Cerebellar cortex (tissue), 1 donor: Measurements from ENCODE around the gene NUCKS1.

Source experiments
- DNase-seq: peaks from one replicate; pipeline ENCODE4 v3.0.0-alpha.2; 2015; ENCODE audit warnings: low spot score

Gene NUCKS1

DNA sequence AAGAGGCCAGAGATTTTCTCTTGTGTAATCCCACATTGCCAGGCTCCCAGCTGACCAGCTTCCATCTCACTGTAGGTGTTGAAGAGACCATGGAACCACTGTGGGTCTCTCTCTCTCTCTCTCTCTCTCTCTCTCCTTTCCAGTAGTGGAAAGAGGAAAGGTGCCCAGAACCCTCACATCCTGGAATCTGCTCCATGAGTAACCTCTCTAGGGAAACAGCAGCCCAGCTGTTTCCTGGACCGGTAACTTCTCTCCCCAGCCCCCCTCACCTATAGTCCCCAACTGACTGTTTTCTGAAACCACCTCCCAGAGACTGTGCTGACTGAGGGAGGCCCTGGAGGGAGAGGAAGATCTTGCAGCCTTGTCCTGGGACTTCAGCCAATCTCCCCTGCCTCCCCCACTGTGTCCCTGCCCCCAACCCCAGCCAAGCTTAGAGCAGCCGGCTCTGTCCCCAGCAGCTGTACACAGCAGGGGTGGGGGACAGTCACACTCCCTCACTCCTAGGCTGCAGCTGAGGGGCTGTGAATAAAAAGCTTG is 49.0 kb downstream of the NUCKS1 start:
- no peak for DNase-seq

DNA sequence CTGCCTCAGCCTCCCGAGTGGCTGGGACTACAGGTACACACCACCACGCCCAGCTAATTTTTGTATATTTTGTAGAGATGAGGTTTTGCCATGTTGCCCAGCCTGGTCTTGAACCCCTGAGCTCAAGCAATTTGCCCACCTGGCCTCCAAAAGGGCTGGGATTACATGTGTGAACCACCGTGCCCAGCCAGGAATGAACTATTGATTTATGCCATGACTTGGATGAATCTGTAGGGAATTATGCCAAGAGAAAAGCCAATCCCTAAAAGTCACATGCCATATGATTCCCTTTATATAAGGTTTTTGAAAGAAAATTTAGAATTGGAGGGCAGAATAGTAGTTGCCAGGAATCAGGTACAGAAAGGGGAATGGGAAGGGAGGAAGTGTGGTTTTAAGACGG is 50.6 kb downstream of the NUCKS1 start:
- no peak for DNase-seq

DNA sequence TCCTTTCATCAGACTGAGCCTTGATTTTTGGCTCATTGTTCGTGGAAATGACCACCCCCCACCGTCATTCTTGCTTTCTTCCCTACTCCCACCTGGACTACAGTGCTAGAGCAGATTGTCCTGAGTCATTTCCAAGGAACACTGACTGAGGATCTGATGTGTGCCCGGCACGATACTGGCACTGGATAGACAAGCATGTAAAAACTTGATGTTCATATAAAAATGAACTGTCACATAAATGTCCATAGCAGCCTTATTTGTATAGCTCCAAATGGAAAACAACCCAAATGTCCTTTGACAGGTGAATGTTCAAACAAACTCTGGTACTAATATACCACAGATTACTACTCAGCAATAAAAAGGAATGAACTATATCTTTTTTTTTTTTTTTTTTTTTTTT is 51.1 kb downstream of the NUCKS1 start:
- no peak for DNase-seq

DNA sequence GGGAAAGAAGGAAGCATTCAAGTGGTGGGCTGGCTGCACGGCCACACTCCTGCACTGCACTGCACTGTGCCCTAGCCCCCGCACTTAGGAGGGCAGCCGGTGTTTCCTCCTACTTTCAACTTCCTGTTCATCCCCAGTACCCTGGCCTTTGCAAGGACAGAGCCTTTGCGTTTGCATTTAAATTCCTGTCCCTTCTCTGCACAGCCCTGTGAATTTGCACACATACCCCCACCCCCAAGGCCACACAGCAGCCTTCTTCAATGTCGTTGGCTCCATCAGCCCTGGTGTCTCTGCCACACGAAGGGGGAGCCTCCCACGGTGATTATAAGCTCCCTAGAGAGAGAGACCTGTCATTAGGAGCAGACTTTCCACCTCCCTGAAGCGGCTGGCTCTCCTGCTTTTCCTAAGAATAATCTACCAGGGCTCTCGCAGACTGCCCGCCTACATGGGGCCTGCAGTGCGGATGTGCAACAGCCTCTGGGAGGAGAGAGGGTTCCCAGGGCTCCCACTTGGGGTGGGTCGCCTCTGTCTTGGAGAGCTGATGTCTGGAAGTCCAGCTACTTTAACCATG is 56.5 kb downstream of the NUCKS1 start:
- no peak for DNase-seq

DNA sequence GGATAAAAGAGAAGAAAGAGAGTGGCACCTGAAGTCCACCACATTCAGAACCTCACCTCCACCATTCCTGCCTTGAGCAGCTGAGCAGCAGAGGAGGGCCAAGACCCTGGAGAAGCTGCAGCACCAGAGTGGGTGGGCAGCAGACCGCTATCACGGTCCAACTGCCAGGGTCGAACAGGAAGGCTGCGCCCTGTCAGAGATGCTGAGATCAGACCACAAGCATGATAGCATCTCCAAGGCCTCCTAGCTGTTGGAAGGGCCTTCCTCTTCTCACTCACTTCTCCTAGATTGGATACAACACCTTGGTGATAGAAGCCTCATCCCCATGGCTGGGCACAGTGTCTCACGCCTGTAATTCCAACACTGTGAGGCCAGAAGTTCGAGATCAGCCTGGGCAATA is 57.6 kb downstream of the NUCKS1 start:
- no peak for DNase-seq

DNA sequence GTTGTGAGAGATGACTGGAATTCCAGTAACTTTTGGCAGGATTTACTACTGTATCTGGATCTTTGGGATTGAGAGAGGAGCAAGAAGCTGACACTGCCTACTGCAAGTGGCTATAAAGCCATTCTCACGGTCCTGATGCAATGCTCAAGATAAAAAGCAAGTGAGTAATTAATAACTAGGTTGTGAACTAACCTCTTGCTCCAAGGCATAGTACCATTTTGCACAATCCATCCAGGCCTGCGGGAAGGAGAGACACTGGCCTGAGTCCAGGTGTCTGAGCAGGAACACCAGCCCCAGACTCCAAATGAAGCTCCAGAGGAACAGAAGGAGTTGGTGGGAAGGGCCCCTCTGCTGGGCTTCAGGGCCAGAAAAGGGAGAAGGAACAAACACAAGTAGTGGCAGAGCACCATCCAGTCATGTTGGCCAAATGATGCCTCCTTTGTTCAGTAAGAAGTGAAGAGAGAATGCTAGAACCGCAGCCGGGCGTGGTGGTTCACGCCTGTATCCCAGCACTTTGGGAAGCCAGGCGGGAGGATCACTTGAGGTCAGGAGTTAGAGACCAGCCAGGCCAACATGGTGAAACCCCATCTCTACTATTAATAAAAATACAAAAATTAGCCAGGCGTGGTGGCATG is 59.7 kb downstream of the NUCKS1 start:
- DNase-seq = no peak

DNA sequence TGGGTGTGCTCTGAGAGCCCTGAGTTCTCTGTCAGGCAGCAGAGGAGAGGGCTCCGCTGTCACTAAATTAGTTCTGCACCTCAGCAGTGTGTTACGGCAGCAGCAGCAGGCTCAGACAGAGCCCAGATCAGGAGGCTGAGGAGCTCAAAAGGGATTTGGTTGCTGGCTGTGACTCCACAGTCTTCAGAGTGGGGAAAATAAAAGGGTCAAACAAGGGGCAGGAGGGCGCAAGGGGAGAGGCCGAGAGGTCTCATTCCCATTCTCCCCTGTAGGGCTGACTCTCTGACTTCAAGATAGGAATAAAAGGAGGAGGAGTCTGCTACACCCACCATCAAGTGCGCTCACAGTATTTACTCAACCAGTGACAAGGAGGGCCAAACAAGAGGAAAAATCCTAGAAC is 60.5 kb downstream of the NUCKS1 start:
- DNase-seq = no peak

DNA sequence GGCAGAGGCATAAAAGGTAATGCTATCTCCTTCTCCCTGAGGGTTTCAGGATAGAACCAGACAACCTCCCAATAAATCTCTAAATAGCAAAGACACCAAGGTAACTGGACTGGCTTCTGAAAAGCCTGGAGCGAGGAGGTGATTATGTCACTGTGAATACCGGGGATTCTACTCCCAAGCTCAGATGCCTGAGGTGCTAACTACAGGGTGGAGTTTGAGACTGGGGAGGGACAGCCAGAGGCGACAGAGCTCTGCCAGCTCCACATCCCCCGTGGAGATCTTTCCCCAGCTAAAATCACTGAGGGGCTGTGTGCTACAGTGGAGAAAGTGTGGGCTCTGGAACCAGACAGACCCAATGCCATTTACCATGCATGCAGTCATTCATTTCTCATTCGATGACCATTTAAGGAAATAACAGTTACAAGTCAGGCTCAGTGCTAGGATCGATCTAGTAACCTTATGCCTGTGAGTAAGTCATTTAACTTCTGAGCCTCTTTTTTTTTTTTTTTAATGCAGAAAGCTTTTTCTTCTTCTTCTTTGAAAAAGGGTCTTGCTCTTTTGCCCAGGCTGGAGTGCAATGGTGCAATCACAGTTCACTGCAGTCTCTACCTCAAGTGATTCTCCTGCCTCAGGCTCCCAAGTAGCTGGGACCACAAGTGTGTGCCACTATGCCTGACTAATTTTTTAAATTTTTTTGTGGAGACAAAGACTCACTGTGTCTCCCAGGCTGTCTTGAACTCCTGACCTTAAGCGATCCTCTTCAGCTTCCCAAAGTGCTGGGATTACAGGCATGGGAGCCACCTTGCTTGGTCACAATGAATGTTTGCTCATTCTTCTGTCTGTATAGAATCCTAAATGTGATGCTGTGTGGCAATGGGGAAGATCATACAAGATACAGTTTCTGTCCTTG is 61.6 kb downstream of the NUCKS1 start:
- no peak for DNase-seq

DNA sequence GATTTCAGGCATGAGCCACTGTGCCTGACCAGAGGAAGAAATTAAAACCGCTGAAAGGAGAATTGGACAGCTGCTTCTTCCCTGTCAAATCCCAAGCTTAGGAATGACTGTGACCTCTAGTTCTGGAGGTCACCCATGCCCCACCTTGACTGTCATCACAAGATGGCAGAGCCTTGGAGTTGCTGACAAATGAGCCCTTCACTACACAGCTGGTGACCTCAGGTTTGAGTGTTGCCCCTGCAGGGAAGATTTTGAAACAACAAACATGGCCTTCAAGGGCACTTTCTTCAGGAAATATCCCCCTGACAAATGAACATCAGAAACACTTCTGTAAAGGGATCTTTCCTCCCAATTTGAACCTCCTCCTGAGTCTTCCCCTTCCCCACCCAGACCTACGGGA is 62.7 kb downstream of the NUCKS1 start:
- no peak for DNase-seq

DNA sequence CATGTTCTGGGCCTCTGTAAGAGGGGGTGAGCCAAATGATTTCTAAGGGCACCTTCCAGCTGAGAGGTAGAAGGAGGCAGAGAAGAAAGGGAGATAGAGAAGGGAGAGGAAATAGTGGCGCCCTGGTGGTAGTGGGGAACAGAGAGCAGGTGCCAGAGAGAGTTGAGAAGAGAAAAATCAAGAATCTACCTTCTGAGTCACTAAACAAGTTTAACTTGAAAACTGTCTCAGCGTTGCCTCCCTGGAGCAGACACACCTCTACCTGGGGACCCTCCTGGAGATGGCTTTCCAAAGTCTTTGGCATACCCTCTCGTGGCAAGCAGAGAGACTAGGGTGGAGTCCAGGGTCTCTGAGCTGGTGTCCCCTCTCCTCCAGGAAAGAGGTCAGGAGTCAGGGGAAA is 68.6 kb downstream of the NUCKS1 start:
- DNase-seq = no peak

DNA sequence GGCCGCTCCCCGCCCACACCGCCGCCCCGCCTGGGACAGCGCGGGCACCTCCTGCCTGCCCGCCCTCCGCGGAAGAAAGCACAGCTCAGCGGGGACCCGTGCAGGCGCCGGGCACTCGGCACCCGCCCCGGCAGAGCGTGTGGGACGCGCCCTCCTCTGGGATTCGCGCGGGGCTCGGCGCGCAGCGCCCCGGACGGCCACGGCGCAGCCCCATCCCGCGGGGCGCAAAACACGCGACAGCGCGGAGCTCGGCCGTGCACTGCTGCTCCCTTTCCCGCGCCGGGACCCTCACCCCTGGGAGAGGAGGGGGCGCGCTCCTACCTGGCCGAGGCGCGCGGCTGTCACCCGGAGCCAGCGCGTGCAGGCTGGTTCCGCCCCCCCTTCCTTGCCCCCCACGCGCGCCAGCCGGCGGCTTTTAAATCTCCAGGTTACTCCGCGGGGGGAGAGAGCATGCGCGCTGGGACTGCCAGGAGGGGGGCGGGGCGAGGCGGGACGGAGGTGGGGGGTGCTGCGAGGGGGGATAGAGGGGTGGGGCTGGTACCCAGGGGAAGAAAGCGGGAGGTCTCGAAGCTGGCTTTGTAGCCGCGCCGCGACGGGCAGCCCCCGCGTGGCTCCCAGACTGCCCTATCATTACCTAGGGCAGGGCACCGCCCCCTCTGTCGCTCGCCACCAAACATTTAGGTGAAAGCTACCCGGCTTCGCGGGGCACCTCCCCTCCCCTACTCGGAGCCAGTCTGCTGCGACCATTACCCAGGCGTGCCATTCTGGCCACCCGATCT is 69.7 kb downstream of the NUCKS1 start, which contains the start of gene SLC45A3:
Gene SLC45A3 (minus strand): TSS at position 437 of the 779 bp plus-strand sequence. CDS start 15,853 bp downstream, outside the sequence.
- DNase-seq = no peak

DNA sequence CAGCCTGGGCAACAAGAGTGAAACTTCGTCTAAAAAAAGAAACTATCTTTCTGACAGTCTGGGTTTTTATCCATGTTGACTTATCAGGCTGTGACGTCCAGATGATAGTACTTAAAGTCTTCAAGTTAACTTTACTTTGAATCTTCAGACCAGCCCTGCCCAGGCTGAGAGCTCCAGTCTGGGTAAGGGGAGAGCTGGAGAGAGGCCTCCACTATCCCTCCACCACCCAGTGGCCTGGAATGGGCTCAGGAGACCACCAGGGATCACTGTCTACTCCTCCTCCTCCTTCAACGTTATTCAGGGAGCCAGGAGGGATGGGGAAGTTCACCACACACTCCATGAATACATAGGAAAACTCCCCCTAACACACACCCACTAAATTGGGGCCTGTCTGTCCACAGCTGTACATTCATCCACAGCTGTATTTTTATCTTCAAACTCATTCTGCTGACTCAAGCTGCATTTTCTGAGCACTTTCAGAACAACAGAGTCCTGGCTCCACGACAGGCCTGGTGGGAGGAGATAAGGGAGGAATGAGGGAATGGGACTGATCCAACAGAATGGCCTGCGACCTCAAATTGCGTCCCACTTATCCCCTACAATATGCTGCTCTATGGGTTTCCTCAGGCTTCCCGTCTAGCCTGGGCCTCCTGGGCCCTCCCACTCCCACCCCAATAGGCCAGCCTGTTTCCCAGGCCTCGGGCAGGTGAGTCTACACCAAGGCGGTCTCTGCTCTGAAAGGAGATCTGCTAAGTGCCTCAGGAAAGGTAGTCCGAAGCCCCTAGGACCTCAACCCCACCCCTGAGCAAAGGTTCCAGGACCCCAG is 71.5 kb downstream of the NUCKS1 start:
- DNase-seq = no peak

DNA sequence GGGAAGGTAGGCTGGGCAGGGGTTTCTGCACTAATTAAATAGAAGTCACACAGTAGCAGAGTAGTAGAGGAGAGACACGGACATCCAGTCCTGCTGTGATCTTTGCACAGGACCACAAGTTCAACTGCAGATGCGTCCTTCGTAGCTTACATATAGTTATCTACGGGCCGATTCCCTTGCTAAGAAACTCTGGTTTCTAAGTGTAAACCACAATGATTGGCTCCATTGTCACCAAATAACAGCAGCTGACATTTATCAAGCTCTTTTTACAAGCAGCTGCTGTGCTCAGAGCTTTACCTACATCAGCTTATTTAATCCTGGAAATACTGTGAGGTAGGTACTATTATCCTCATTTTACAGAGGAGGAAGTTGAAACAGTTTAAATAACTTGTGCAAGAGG is 72.8 kb downstream of the NUCKS1 start:
- no peak for DNase-seq

DNA sequence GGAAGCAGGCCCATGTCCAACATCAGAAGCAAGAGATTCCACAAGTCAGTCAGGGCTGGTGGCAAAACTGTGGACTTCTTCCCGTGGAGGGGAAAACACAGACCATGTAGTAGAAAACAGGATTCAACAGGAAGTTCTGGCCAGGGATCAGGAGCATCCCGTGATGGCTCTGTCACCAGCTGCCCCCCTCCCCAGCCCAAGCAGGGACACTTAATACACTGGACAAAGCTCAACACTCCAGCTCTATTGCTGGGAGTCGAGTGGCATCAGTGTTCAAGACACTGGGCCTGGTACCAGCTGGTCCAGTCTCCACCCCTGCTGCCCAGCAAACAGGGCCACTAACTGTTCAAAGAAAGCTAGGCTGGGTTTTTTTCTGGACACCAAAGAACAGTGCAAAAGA is 73.4 kb downstream of the NUCKS1 start:
- DNase-seq = no peak

DNA sequence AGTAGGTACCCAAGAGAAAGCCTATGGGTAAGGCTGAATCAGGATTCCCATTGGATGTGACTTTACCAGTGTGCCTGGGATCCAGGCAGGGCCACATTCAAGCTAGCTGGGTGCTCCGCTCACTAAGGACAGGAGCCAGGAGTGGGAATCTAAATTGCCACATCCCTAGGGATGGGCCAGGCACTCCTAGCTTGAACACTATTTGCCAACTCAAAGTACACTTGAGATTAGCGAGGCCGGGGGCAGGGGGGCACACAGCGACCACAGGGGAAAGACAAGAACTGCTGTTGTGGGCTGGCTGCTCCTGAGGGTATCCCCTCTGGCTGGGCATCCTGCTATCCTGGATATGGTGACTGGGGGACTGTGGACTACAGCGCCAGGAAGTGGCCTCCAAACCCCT is 74.0 kb downstream of the NUCKS1 start:
- no peak for DNase-seq

DNA sequence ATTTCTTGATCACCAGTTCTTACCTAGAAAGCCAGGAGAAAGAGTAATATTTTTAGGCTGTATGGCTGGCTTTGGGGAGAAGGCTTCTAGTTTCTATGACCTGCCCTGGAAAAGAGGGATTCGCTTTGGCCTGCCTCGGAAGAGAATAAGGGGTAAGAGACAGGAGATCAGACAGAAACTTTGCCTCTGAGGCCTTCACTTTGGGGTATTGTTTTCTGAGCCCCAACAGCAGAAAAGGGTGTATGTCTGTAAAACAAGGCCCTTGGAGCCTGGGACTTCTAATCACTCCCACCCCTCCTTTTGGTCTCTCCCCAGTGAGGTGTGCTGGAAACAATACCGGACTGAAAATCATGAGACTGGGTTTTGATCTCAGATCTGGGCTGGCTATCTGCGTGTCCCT is 74.7 kb downstream of the NUCKS1 start:
- DNase-seq = no peak

DNA sequence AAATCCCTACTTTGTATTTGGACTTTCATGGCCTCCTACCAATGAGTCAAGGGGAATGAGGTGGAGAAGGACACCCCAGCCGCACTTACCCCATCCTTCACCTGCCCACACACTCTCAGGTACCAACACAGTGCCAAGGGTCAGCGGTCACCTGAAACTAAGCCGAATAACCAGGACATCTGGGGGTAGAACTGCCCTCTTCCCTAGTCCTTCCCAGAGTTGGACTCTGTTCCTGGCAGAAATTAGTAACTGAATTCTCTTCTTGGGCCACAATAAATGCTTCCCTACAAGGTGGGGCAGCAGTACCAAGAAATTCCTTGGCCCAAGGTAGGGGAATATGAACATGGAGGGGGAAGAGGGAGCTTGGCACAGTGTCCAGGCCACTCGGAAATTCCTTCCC is 77.0 kb downstream of the NUCKS1 start:
- DNase-seq = no peak

DNA sequence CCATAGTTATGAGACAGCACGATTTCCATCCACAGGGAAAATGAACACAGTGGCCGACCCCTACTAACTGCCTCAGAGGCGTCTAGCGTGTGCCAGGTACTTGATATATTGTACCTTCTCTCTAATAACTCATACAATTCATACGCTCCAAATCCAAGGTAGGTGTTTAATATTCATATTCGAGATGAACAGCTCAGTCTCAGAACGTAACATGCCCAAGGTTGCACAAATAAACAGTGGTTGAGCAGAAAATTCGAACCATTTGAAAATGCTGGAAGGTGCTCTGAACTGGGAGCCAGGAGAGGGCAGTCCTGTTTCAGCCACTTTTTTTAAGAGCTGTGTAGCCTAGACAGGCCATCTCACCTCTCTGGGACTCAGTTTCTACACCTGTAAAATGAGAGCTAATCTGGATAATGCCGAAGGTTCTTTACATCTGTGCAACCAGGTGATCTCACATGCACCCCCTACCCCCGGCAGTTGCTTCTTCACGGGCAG is 77.5 kb downstream of the NUCKS1 start:
- no peak for DNase-seq

DNA sequence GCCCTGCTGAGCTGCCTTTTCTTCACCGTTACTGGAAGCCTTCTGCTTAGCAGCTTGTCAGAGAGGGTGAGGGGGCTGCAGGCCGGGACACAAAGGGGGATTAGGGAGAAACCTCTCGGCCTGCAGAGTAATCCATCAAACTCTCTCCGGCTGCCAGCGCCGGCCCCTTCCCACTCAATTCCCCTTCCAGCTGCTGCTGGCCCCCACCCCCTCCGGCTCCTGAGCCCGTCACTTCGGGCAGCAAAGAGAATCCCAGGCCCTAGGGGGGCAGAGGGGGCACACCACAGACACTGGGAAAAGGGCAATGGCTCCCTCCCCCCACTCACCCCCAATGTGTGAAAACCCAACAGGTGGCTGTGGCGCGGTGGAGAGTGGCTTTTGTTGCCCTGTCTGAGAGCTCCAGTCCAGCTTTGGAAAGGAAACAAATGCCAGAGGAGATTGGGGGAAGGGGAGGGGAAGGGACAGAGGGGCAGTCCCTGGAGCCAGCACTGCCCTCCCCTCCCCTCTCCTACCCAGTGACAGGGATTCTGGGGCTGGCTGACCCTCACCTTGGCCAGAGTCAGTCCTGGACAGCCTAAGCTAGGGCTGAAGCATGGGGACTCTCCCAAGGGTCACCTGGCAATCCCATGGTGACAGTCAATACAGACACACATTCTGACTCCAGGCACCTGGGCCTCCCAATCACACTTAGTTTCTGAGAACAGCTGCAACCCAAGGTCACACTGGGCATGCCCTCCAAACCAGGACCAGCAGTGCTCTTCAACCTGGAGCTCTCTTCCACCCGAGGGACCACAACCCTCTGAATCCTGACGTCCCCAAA is 79.2 kb downstream of the NUCKS1 start:
- DNase-seq = no peak

DNA sequence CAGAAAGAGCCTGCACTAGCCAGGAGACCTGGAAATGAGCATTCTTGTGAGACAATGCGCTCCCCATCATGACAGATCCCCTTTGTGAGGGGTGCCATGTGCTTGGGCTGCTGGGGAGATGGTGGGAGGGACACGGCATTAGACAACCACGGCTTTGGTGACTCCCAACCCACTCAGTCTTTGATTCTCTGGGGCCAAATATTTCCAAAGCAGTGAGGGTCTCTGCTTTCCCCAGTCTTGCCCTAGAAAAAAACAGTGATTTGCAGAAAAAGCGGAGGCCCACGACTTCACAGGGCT is 79.9 kb downstream of the NUCKS1 start:
- DNase-seq = no peak
